GM19238 (cell line): Measurements from ENCODE around the gene TALDO1.

Experiments used
- DNase-seq: peaks from one replicate; pipeline ENCODE4 v3.0.0; 2011; ENCODE audit warnings: low spot score; ENCODE audit not compliant: insufficient read length

TALDO1 gene

GRCh38 chr11:769887-770641 lies 22.8 kb downstream of the TALDO1 start:
- DNase-seq: no peak

- no peak for DNase-seq
These were observed 23.7 kb downstream of the TALDO1 start for GRCh38 chr11:770642-771616.

- DNase-seq: no peak
These were observed 24.4 kb downstream of the TALDO1 start for GRCh38 chr11:771617-772204.

- DNase-seq: no peak
These were observed 25.4 kb downstream of the TALDO1 start for GRCh38 chr11:772429-773390.

- DNase-seq: no peak
These were observed 26.2 kb downstream of the TALDO1 start for GRCh38 chr11:773425-773824.

- DNase-seq: no peak
These were observed 26.6 kb downstream of the TALDO1 start for GRCh38 chr11:773830-774229.

- no peak for DNase-seq
These were observed 27.8 kb downstream of the TALDO1 start for GRCh38 chr11:774873-775592.

GRCh38 chr11:776263-776560 lies 28.9 kb downstream of the TALDO1 start:
- DNase-seq: no peak

GRCh38 chr11:776561-777287 lies 29.5 kb downstream of the TALDO1 start:
- no peak for DNase-seq

GRCh38 chr11:777288-778255 lies 30.3 kb downstream of the TALDO1 start, which contains the start of gene GATD1:
GATD1 (minus strand) TSS chr11:777487; CDS start chr11:777462, 25 bp downstream.
- DNase-seq: peak; percentile 100

GRCh38 chr11:778976-779954 lies 32.0 kb downstream of the TALDO1 start:
- no peak for DNase-seq

- DNase-seq: no peak
These were observed 32.8 kb downstream of the TALDO1 start for GRCh38 chr11:779955-780532.

- DNase-seq: no peak
These were observed 35.3 kb downstream of the TALDO1 start for GRCh38 chr11:782264-783174.

- no peak for DNase-seq
These were observed 36.3 kb downstream of the TALDO1 start for GRCh38 chr11:783581-784015.

- no peak for DNase-seq
These were observed 39.2 kb downstream of the TALDO1 start for GRCh38 chr11:786235-787083.
